Transverse colon (tissue), 3 donors: Measurements from ENCODE around the gene TTC4.

ENCODE experiments used
- CTCF ChIP-seq, 5 experiments: fragments of 200-600 bp in 3 of 5; fragments of 450-650 bp in 2 of 5; sonication (generic) in 3 of 5; IDR thresholded peaks; 1 replicate in 2 of 5; 2 replicates in 3 of 5; pipeline ENCODE4 v1.5.1; 2016 to 2017; ENCODE audit warnings: antibody characterized with exemption in 5 of 5, inconsistent platforms in 3 of 5, mild to moderate bottlenecking in 2 of 5, moderate library complexity in 1 of 5
- EP300 ChIP-seq: sonication (generic); formaldehyde crosslinking; IDR thresholded peaks from one replicate; pipeline ENCODE4 v1.6.1; 2017; ENCODE audit warnings: antibody characterized with exemption, low read depth
- POLR2A ChIP-seq: fragments of 450-650 bp; IDR thresholded peaks from one replicate; pipeline ENCODE4 v1.6.1; 2016; ENCODE audit warnings: antibody characterized with exemption, mild to moderate bottlenecking, moderate library complexity

- no peak for TF ChIP-seq CTCF (IDR thresholded peaks at IDR 0.05)
- TF ChIP-seq POLR2A = no peak
- no peak for TF ChIP-seq EP300
Observed at GRCh38 chr1:54751426-54751825, 35.8 kb downstream of the TTC4 start.
